ENCODE data around the gene GPR176.

The GPR176 gene

GRCh38 chr15:39890621-39891020, 29.4 kb downstream of the GPR176 start:
- no peak for TF ChIP-seq CTCF (IDR thresholded peaks at IDR 0.05; ENCODE audit: extremely low read depth, missing control alignments)
- DNase-seq (ENCODE audit: low spot score), result no peak

- no peak for DNase-seq (ENCODE audit: low spot score)
Observed at GRCh38 chr15:39889601-39890000, 30.5 kb downstream of the GPR176 start.

GRCh38 chr15:39888809-39889208, 31.3 kb downstream of the GPR176 start:
- TF ChIP-seq CTCF (IDR thresholded peaks at IDR 0.05; ENCODE audit: extremely low read depth, missing control alignments), result no peak
- no peak for DNase-seq (ENCODE audit: low spot score)

More at GRCh38 chr15:39889601-39890000, 30.5 kb downstream of the GPR176 start:
- no peak for TF ChIP-seq CTCF (IDR thresholded peaks at IDR 0.05; ENCODE audit: extremely low read depth, missing control alignments)

GRCh38 chr15:39888243-39888642, 31.8 kb downstream of the GPR176 start:
- no peak for DNase-seq (ENCODE audit: low spot score)

GRCh38 chr15:39887832-39888231, 32.2 kb downstream of the GPR176 start:
- DNase-seq (ENCODE audit: low spot score), result no peak

More at GRCh38 chr15:39888243-39888642, 31.8 kb downstream of the GPR176 start:
- no peak for TF ChIP-seq CTCF (IDR thresholded peaks at IDR 0.05; ENCODE audit: extremely low read depth, missing control alignments)

GRCh38 chr15:39887211-39887610, 32.9 kb downstream of the GPR176 start:
- TF ChIP-seq CTCF (IDR thresholded peaks at IDR 0.05; ENCODE audit: extremely low read depth, missing control alignments), result no peak
- DNase-seq (ENCODE audit: low spot score), result no peak

More at GRCh38 chr15:39887832-39888231, 32.2 kb downstream of the GPR176 start:
- TF ChIP-seq CTCF (IDR thresholded peaks at IDR 0.05; ENCODE audit: extremely low read depth, missing control alignments), result no peak

GRCh38 chr15:39886418-39886817, 33.6 kb downstream of the GPR176 start:
- DNase-seq (ENCODE audit: low spot score), result no peak
- TF ChIP-seq CTCF (IDR thresholded peaks at IDR 0.05; ENCODE audit: extremely low read depth, missing control alignments), result no peak
